ENCODE results near the gene RHBDF1. TPM values are rescaled to one million over a fixed set of nuclear protein-coding genes. Genes with fewer than 3 reads are reported as not detected.

Gene RHBDF1
- total RNA-seq, 4 donors from 2014 or later: 19.4 to 58.6 (median 41.1) TPM

DNA sequence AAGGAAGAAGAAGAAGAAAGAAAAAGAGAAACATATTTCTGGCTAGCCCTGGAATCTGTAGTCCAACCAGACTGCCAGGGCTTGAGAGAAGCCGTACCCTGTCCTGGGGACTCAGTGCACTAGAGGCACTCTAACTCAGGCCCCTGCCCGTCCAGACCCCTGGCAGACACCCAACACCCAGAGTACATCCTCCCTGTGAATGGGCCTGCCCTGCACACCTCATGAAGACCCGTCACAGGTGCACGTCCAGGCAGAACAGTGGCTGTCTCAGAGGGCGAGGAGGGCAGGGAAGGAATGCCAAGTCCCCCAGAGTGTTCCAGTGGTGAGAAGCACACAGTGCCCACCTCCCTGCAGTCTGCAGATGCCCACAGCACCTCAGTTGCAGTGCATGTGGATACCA, 28.6 kb upstream of the RHBDF1 start:
- no peak for DNase-seq
- Histone ChIP-seq H3K9me3 (no peaks in the 10 kb centered on the region), H3K36me3 (peaks cover 0 to 16% (median 0%) of the 10 kb centered on the region in 3 donors), H3K4me1 (no peaks in the 10 kb centered on the region), H3K4me3 (no peak overlapping the region), H3K27ac (no peak overlapping the region), H3K27me3 (no peaks in the 10 kb centered on the region)
- TF ChIP-seq POLR2A (IDR thresholded peaks at IDR 0.05): no peak
- TF ChIP-seq CTCF (IDR thresholded peaks at IDR 0.05): no peak

- Histone ChIP-seq H3K9me3 (no peaks in the 10 kb centered on the region), H3K27ac (no peak overlapping the region), H3K4me1 (no peaks in the 10 kb centered on the region), H3K4me3 (no peak overlapping the region), H3K27me3 (no peaks in the 10 kb centered on the region), H3K36me3 (peaks cover 0 to 11% (median 0%) of the 10 kb centered on the region in 3 donors)
- DNase-seq: no peak
- TF ChIP-seq CTCF (IDR thresholded peaks at IDR 0.05): no peak
- TF ChIP-seq POLR2A (IDR thresholded peaks at IDR 0.05): no peak
Measured at GRCh38 chr16:97822-98221, 25.4 kb upstream of the RHBDF1 start.

GRCh38 chr16:96935-97381, 24.5 kb upstream of the RHBDF1 start:
- no peaks in the 10 kb centered on the region for H3K27me3 ChIP-seq
- H3K9me3 ChIP-seq: no peaks in the 10 kb centered on the region
- H3K36me3 ChIP-seq: peaks cover 0 to 16% (median 0%) of the 10 kb centered on the region in 3 donors
- DNase-seq: peak; percentile 92 to 96 (median 93)
- TF ChIP-seq POLR2A (IDR thresholded peaks at IDR 0.05) (no peak), CTCF (IDR thresholded peaks at IDR 0.05) (peak; percentile 99 to 100 (median 100))
- no peaks in the 10 kb centered on the region for H3K4me1 ChIP-seq
- H3K4me3 ChIP-seq: no peak overlapping the region
- no peak overlapping the region for H3K27ac ChIP-seq

DNA sequence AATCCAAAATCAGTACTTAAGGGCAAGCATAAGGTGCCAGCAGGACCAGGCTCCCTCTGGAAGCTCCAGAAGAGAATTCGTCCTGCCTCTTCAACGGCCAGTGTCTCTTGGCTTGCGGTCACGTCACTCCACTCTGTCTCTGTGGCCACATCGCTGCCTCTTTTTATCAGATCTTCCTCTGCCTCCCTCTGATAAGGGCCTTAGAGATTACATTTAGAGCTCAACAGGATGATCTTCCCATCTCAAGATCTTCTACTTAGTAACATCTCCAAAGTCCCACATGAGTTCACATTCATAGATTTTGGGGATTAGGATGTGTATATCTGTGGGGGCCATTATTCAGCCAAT, 22.5 kb upstream of the RHBDF1 start:
- Histone ChIP-seq H3K9me3 (no peaks in the 10 kb centered on the region), H3K36me3 (peaks cover 0 to 21% (median 0%) of the 10 kb centered on the region in 3 donors), H3K4me1 (no peaks in the 10 kb centered on the region), H3K4me3 (no peak overlapping the region), H3K27ac (no peak overlapping the region), H3K27me3 (no peaks in the 10 kb centered on the region)
- no peak for TF ChIP-seq CTCF (IDR thresholded peaks at IDR 0.05)
- TF ChIP-seq POLR2A (IDR thresholded peaks at IDR 0.05): no peak
- no peak for DNase-seq

DNA sequence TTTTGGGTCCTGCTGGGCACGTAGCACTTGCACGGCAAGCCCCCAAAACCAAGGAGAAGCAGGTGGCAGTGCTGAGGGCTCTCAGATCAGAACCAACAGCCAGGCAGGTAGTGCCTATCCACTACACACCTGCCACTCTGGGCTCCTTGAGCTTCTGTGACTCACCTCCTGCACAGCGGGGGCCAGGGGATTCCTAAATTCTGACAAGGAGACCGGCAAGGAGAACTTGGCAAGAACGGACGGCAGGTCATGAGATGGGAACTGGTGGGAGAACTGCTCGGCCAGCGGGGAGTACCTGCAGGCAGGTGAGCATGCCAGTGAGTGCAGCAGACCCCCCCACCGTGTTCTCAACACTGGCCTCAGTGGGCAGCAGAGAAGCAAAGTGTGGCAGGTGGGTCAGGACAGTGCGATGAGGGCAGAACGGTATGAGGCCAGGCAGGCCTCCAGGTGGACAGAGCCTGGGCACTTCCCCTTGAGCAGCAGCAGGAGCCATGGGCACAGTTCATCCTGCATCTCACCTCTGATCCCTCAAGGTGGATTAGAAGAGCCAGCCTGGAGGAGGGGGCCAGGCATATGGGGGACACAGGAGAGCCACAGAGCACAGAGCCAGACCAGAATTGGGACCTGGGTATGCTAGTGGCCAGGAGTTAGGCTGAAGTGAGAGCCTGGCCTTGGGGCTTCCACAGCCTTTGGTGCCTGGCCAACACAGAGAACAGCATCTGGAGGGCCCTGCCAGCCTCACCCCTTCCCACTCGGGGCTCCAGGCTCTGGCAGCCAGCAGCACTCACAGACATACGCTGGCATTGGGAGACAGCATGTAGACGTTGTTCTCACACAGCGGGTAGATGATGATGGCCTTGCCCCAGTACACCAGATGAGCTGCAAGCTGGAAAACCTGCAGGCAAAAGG, 20.3 kb upstream of the RHBDF1 start:
- TF ChIP-seq POLR2A (IDR thresholded peaks at IDR 0.05): no peak
- no peak for TF ChIP-seq CTCF (IDR thresholded peaks at IDR 0.05)
- no peak for DNase-seq
- Histone ChIP-seq H3K4me3 (no peak overlapping the region), H3K27ac (no peak overlapping the region), H3K36me3 (peaks cover 0 to 29% (median 0%) of the 10 kb centered on the region in 3 donors), H3K9me3 (no peaks in the 10 kb centered on the region), H3K27me3 (no peaks in the 10 kb centered on the region), H3K4me1 (no peaks in the 10 kb centered on the region)

Measured in Peyer's patch (tissue), 4 donors.